Prostate gland (tissue), 2 donors: ENCODE measurements around the gene SMIM41. TPM values are rescaled to one million over a fixed set of nuclear protein-coding genes. Genes with fewer than 3 reads are reported as not detected.

Experiments
- DNase-seq: peaks from one replicate; pipeline ENCODE4 v3.0.0-alpha.2; 2019; ENCODE audit warnings: low spot score
- H3K27ac ChIP-seq, 2 donors: fragments of 200-600 bp; sonication (generic); 2 replicates each; pipeline ENCODE4 v1.5.1; 2017 to 2019
- H3K27me3 ChIP-seq: fragments of 200-600 bp; sonication (generic); replicated peaks from 2 replicates; pipeline ENCODE4 v1.5.1; 2019; ENCODE audit not compliant: insufficient read depth
- H3K36me3 ChIP-seq, 2 donors: fragments of 200-600 bp; sonication (generic); 1 replicate in 1 of 2; 2 replicates in 1 of 2; pipeline versions ENCODE4 v1.5.1 to v1.8.1; 2017 to 2019
- H3K4me1 ChIP-seq: fragments of 200-600 bp; sonication (generic); replicated peaks from 2 replicates; pipeline ENCODE4 v1.5.1; 2019
- H3K4me3 ChIP-seq, 2 donors: fragments of 200-600 bp; sonication (generic); 2 replicates each; pipeline ENCODE4 v1.5.1; 2017 to 2019
- H3K9me3 ChIP-seq: fragments of 200-600 bp; sonication (generic); 2 replicates; pipeline ENCODE4 v1.5.1; 2017
- POLR2A ChIP-seq: fragments of 450-650 bp; IDR thresholded peaks from one replicate; pipeline ENCODE4 v1.6.1; 2016; ENCODE audit warnings: antibody characterized with exemption, mild to moderate bottlenecking
- POLR2AphosphoS5 ChIP-seq: sonication (generic); formaldehyde crosslinking; IDR thresholded peaks from one replicate; pipeline ENCODE4 v1.6.1; 2017; ENCODE audit warnings: antibody characterized with exemption
- WGBS: methylation state at CpG from one replicate; pipeline ENCODE4 v1.1.5; 2018; 5-methylcytosine and 5-hydroxymethylcytosine counted together
- intact Hi-C: fragments of 100-400 bp; cut with DNase I; formaldehyde crosslinking; loops from one replicate; pipeline ENCODE4 v1.14.2; 2022
- total RNA-seq, 2 donors: library from RNA; depleted of rRNA; stranded (reverse); fragments of >200 nt; gene quantifications; one replicate each; pipeline ENCODE4 v1.1.0, GENCODE V29; 2016
- TF ChIP-seq, protein P1 (sequence below), 4 experiments: fragments of 200-600 bp in 2 of 4; fragments of 450-650 bp in 2 of 4; sonication (generic) in 2 of 4; IDR thresholded peaks; 1 replicate in 3 of 4; 2 replicates in 1 of 4; pipeline ENCODE4 v1.5.1; 2016 to 2019; ENCODE audit warnings: antibody characterized with exemption in 4 of 4, mild to moderate bottlenecking in 2 of 4, moderate library complexity in 2 of 4

The SMIM41 gene
- total RNA-seq, 2 donors from 2014 or later: 7.5 to 30.2 TPM

DNA sequence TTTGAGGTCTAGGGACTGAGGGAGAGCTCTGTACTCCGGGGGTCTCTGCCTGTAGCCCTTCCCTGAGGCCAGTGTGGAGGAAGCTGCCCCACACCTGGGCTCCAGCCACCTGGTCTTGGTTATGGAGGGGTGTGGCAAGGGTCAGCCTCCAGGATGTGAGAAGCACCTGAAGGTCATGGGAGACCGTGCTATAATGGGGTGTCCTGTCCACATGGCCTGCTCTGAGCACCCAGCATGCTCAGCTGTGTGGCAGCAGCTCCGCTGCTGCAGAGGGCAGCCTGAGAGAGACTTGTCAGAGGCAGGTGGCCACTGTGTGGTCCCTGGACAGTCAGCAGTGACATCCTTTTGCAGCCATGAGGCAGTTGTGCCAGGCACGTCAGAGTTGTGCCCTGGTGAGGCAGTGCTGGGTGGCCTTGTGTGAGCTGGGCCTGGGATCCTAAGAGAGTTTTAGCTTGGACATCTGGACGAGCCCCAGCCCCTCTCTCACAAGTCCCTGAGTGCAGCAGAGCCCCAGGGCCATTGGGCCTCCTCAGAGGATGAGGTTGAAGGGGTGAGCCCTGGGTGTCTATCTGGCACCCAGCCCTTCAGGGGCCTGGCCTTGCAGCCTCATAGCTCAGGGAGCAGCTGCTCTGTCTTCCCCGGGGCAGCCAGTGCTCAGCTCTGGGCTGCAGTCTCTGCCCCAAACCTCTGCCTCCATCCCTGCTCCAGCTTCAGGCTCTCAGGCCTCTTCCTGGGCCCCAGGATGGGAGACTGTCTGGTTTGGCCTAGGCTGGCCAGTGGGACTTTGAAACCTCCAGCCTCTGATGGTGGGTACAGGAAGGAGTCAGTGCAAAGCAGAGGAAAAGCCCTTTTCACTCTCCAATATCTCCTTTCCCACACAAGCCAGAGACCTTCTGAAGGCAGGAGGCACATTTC is 17.1 kb upstream of the SMIM41 start:
- Histone ChIP-seq H3K27me3 (no peaks in the 10 kb centered on the region), H3K36me3 (peaks cover 0 to 3% of the 10 kb centered on the region in 2 donors), H3K9me3 (no peaks in the 10 kb centered on the region), H3K4me3 (no peak overlapping the region), H3K4me1 (peaks cover 6% of the 10 kb centered on the region), H3K27ac (peak overlapping the region in 1 of 2 donors; percentile 42)
- intact Hi-C loops: no loop called here
- no peak for TF ChIP-seq POLR2AphosphoS5
- no peak for TF ChIP-seq POLR2A
- TF ChIP-seq, protein P1, sequence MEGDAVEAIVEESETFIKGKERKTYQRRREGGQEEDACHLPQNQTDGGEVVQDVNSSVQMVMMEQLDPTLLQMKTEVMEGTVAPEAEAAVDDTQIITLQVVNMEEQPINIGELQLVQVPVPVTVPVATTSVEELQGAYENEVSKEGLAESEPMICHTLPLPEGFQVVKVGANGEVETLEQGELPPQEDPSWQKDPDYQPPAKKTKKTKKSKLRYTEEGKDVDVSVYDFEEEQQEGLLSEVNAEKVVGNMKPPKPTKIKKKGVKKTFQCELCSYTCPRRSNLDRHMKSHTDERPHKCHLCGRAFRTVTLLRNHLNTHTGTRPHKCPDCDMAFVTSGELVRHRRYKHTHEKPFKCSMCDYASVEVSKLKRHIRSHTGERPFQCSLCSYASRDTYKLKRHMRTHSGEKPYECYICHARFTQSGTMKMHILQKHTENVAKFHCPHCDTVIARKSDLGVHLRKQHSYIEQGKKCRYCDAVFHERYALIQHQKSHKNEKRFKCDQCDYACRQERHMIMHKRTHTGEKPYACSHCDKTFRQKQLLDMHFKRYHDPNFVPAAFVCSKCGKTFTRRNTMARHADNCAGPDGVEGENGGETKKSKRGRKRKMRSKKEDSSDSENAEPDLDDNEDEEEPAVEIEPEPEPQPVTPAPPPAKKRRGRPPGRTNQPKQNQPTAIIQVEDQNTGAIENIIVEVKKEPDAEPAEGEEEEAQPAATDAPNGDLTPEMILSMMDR (IDR thresholded peaks at IDR 0.05): no peak
- no peak for DNase-seq
- WGBS: 77% methylated on average over 6 of the region's 6 CpGs

DNA sequence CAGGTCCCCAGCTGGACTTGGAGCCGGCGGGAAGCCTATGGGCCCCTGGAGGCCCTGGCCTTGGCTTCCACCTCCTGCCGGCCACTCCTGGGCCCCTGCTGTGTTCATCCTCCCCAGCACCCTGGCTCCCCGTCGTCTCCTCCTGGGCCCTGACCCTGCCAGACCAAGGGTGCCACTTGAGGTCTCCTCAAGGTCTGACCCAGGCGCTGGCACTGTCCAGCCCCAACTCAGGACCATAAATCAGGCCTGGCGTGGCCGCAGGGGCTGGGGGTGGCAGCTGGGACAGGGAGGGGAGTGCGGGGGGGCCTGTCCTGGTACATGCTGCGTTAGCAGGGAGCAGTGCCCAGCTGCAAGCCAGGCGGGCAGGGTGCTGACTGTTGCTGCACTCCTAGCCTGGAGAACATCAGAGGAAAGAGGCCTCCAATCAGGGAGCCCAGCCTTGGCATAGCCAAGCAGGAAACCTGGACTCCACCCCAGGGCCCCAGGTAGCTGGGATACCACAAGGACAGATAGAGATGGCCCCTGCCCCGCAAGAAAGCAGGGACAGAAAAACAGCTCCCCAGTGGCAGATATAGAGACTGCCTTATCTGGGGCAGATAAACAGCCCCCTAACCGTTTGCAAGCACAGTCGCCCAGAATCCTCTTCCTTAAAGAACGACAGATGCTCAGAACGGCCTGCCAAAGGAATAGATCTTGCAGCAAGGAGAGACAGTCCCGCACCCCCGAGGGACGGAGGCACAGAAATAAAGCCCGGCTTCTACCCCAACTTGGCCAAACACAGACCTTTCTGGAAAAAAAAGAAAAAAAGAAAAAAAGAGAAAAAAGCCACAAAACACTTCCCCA is 16.2 kb upstream of the SMIM41 start:
- WGBS: 77% methylated on average over 20 of the region's 20 CpGs
- peaks cover 6% of the 10 kb centered on the region for H3K4me1 ChIP-seq

DNA sequence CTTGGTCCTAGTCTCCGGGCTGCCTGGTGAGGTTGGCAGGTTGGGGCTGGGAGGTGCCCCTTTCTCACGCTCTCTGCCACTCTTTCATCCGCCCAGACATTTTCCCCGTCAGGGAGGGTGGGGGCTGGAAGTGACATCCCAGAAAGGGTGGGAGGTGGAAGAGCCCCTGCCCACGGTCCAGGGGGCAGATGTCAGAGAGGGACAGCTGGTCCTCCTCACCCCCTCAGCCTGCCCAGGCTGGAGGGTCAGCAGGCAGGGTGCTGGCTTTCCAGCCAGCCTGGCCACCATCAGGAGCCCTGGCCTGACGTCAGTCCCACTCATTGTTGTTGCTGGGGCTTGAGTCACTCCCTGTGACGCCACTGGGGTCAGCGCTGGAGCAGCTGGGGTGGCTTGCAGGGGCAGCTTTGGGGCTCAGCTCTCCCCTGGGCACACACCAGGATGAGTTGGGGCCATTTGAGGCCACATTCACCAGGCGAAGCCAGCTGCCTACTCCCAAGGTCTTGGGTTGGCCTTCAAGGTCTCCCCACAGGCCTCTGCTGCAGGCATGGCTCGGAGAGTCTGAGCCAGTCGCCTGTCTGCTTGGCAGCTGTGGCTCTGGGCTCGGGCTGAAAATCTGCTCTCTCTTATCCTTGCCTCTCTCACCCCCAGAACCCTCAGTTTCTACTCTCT is 15.4 kb upstream of the SMIM41 start:
- 77% methylated on average over 9 of the region's 12 CpGs for whole genome bisulfite sequencing
- no peaks in the 10 kb centered on the region for H3K27me3 ChIP-seq
- DNase-seq: no peak
- TF ChIP-seq POLR2A: no peak
- TF ChIP-seq, protein P1 (IDR thresholded peaks at IDR 0.05): no peak
- TF ChIP-seq POLR2AphosphoS5: no peak
- peak overlapping the region in 1 of 2 donors; percentile 42 for H3K27ac ChIP-seq
- no peaks in the 10 kb centered on the region for H3K36me3 ChIP-seq
- no peak overlapping the region for H3K4me3 ChIP-seq
- intact Hi-C loops: no loop called here
- H3K4me1 ChIP-seq: peaks cover 2% of the 10 kb centered on the region
- no peaks in the 10 kb centered on the region for H3K9me3 ChIP-seq

More for the DNA sequence above, 16.2 kb upstream of the SMIM41 start:
- Histone ChIP-seq H3K27ac (peak overlapping the region in 1 of 2 donors; percentile 42), H3K36me3 (no peaks in the 10 kb centered on the region), H3K27me3 (no peaks in the 10 kb centered on the region), H3K4me3 (no peak overlapping the region), H3K9me3 (no peaks in the 10 kb centered on the region)
- no peak for DNase-seq
- intact Hi-C loops: no loop called here
- TF ChIP-seq POLR2AphosphoS5 (no peak), POLR2A (no peak)
- TF ChIP-seq, protein P1 (IDR thresholded peaks at IDR 0.05): no peak

DNA sequence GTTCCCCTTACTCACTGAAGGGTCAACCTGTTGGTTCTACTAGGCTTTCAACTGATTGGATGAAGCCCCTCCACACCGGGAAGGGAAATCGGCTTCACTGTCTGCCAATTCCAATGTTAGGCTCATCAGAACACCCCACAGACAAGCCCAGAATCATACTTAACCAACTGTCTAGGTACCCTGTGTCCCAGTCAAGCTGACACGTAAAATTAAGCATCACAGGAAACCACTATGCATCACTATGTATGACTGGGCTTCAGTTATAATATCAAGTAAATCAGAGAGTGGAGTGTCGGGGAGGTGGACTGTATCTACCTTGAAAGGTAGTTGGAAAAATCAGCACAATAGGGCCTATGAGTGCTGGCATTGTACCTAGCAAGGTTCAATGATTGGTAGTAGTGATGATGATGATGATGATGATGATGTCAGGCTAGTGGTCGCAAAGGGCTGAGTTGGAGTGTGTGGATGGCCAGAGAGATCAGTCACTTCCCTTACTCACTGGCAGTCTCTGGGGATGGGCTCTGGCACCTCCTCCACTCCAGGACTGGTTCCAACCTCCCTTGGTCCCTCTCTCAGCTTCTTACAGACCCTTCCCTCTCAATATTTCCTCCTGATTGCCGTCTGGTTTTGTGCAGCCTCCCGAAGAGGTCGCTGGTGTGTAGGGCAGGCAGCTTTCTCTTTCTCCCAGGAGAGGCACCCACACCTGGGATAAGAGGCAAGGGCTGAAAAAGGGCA is 13.0 kb upstream of the SMIM41 start:
- WGBS: 61% methylated on average over 8 of the region's 8 CpGs

More for the DNA sequence above, 13.0 kb upstream of the SMIM41 start:
- H3K27me3 ChIP-seq: no peaks in the 10 kb centered on the region
- no peaks in the 10 kb centered on the region for H3K9me3 ChIP-seq
- DNase-seq: no peak
- no peak overlapping the region for H3K4me3 ChIP-seq
- no peak overlapping the region for H3K27ac ChIP-seq
- TF ChIP-seq POLR2AphosphoS5 (no peak), POLR2A (no peak)
- TF ChIP-seq, protein P1 (IDR thresholded peaks at IDR 0.05): no peak
- H3K36me3 ChIP-seq: no peaks in the 10 kb centered on the region
- peaks cover 13% of the 10 kb centered on the region for H3K4me1 ChIP-seq
- intact Hi-C loops: no loop called here
